Measurements from ENCODE around the gene RNASE2.
"Not testable (repeated sequence)": the region's sequence is repeated elsewhere in the genome, so short reads cannot be mapped to it uniquely, and the experiment has no call there.

Gene RNASE2

GRCh38 chr14:20970983-20971704 lies 15.9 kb downstream of the RNASE2 start:
- H3K4me3 ChIP-seq (ENCODE audit: low read length), result peak overlapping the region; percentile 62; the same call in 1 of the 2 replicates
- no peak for TF ChIP-seq ZNF274 (IDR thresholded peaks at IDR 0.05; ENCODE audit: low read depth, low read length)

- H3K4me3 ChIP-seq (ENCODE audit: low read length), result no peak overlapping the region; the same call in 1 of the 2 replicates
- no peak for TF ChIP-seq ZNF274 (IDR thresholded peaks at IDR 0.05; ENCODE audit: low read depth, low read length)
These were observed 16.4 kb downstream of the RNASE2 start for GRCh38 chr14:20971705-20972021.

GRCh38 chr14:20973501-20973900 lies 18.2 kb downstream of the RNASE2 start:
- no peak for TF ChIP-seq ZNF274 (IDR thresholded peaks at IDR 0.05; ENCODE audit: low read depth, low read length)

DNA sequence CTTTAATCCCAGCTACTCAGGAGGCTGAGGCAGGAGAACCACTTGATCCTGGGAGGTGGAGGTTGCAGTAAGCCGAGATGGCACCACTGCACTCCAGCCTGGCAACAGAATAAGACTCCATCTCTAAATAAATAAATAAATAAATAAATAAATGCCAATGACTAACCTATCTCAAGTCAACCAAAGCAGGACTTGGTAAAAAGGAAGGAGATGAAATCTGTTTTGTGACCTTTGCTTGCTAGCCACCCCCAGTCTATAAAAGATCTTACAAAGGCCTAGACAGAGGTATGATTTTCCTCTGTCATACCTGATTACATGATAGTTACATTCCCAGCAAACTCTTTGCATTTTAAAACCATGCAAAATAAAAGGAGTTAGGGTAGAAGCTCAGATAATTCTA lies 21.0 kb downstream of the RNASE2 start:
- H3K4me3 ChIP-seq (ENCODE audit: low read length), result no peak overlapping the region
- no peak for TF ChIP-seq ZNF274 (IDR thresholded peaks at IDR 0.05; ENCODE audit: low read depth, low read length)

More at GRCh38 chr14:20973501-20973900, 18.2 kb downstream of the RNASE2 start:
- no peak overlapping the region for H3K4me3 ChIP-seq (ENCODE audit: low read length)

DNA sequence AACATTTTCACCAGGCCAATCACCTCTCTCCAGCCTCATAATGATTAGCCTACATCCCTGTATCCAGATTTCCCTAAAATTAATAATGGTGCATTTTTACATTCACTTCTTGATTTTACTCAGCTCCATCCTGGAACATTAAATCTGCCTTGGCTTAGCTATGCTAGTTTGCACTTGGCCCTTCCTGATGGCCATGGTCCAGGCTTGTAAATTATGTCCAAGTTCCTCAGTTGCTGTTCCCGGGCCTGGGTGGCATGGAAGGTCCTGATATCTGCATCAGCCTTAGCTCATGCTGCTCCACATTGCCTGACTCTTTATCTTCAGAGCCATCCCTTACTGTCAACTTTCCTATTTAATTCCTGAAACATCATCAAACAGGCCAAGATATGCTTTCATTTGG lies 23.4 kb downstream of the RNASE2 start:
- TF ChIP-seq ZNF274 (IDR thresholded peaks at IDR 0.05; ENCODE audit: low read depth, low read length), result no peak
- no peak overlapping the region for H3K4me3 ChIP-seq (ENCODE audit: low read length)

GRCh38 chr14:20980906-20981305 lies 25.6 kb downstream of the RNASE2 start:
- no peak overlapping the region for H3K4me3 ChIP-seq (ENCODE audit: low read length)
- TF ChIP-seq ZNF274 (IDR thresholded peaks at IDR 0.05; ENCODE audit: low read depth, low read length), result no peak

DNA sequence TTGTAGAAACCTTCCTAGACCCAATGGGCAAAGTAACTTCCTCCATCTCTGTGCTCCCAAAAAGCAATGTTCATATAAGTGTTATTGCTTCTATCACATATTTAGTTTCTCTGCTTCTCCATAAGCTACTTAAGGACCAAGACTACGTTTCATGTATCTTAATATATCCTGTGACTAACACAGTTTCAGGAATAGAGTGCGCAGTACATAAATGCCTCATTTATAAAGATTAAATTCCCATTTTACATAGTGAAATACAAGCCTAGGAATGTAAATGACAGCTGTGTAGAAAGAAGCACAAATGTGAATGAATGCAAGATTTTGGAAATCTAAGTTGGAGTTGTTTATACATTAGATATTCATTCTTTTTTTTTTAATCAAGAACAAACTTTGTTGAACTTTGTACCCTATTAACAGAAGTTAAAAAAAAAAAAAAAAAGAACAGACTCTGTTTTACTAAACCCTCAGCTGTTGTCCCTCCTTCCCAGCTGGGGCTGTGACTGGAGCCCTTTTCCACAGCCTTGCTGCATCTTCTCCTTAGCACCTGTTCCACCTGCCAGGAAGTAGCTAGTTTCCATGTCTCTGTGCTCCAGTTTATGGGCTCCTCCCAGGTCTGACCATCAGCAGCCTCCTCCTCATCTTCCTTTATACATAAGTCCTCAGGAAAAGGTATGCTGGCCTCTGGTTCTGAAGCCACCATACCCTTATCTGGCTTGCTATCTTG lies 27.5 kb downstream of the RNASE2 start:
- no peak for TF ChIP-seq ZNF274 (IDR thresholded peaks at IDR 0.05; ENCODE audit: low read depth, low read length)
- H3K4me3 ChIP-seq (ENCODE audit: low read length), result no peak overlapping the region

DNA sequence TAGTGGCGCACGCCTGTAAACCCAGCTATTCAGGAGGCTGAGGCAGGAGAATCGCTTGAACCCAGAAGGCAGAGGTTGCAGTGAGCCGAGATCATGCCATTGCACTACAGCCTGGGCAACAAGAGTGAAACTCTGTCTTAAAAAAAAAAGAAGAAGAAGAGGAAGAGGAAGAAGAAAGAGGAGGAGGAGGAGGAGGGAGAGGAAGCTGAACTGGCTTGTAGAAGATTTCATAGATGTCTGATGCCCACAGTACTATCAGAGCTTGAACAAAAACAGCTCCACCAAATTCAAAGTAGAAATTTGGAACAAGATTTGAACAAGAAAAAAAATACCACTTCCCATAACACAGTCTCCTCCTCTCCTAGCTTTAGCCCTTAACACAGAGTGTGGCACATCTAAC lies 30.4 kb downstream of the RNASE2 start:
- H3K4me3 ChIP-seq (ENCODE audit: low read length), result not testable (repeated sequence)

DNA sequence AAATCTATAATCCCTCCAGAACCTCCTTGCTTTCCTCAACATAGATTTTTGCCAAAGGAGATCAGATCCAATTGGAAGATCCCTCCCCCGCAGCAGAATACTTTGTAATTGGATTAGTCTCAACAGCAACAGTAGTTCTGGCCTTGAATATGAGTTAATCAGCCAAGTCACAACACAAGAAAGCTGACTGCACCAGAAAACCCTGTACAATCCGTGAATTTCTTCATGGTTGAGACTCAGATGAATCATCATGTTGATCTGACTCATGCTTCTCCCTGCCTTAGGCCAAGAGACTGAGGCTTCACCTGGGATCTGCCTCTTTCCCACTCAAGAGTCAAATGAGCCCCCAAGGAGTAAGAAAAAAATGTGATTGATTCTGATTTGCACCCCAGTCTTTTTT lies 31.5 kb downstream of the RNASE2 start:
- TF ChIP-seq ZNF274 (IDR thresholded peaks at IDR 0.05; ENCODE audit: low read depth, low read length), result no peak
- H3K4me3 ChIP-seq (ENCODE audit: low read length), result no peak overlapping the region

- peak overlapping the region; percentile 9; the same call in 1 of the 2 replicates for H3K4me3 ChIP-seq (ENCODE audit: low read length)
- no peak for TF ChIP-seq ZNF274 (IDR thresholded peaks at IDR 0.05; ENCODE audit: low read depth, low read length)
These were observed 33.6 kb downstream of the RNASE2 start for GRCh38 chr14:20988717-20989470.

DNA sequence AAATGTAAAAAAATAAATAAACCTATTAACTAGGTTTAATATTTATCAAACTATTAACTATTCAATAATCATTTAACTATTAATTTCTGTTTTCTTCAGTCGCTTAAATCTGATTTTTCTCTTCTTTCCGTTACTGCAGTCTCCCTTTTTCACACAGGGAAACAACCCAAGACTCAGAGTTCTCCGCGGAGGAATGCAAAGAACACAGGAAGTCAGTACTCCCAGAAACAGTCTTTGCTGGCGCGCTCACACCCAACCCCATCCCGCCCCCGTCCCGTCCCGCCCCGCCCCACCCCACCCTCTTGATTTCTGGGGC lies 34.1 kb downstream of the RNASE2 start:
- no peak for TF ChIP-seq ZNF274 (IDR thresholded peaks at IDR 0.05; ENCODE audit: low read depth, low read length)
- peak overlapping the region; percentile 9; the same call in 1 of the 2 replicates for H3K4me3 ChIP-seq (ENCODE audit: low read length)

GRCh38 chr14:20989787-20990600 lies 34.7 kb downstream of the RNASE2 start, which contains the start of gene METTL17:
TSS of gene METTL17 (plus strand) at chr14:20989980. CDS start at chr14:20990003, 23 bp downstream.
- TF ChIP-seq ZNF274 (IDR thresholded peaks at IDR 0.05; ENCODE audit: low read depth, low read length), result no peak

DNA sequence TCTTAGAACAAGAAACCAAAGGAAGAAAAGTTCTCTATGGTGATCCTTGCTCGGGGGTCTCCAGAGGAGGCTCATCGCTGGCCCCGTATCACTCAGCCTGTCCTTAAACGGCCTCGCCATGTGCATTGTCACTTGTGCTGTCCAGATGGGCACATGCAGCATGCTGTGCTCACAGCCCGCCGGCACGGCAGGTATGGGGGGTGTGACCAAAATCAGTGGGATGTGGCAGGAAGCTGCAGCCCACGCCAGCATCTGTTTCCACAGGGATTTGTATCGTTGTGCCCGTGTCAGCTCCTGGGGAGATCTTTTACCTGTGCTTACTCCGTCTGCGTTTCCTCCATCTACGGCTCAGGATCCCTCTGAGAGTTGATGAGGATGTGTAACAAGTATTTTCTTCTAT lies 41.2 kb downstream of the RNASE2 start:
- H3K4me3 ChIP-seq (ENCODE audit: low read length), result no peak overlapping the region
- TF ChIP-seq ZNF274 (IDR thresholded peaks at IDR 0.05; ENCODE audit: low read depth, low read length), result no peak

More at GRCh38 chr14:20989787-20990600, 34.7 kb downstream of the RNASE2 start, which contains the start of gene METTL17:
- peak within 1 kb of the TSS; percentile 78 for H3K4me3 ChIP-seq (ENCODE audit: low read length)

DNA sequence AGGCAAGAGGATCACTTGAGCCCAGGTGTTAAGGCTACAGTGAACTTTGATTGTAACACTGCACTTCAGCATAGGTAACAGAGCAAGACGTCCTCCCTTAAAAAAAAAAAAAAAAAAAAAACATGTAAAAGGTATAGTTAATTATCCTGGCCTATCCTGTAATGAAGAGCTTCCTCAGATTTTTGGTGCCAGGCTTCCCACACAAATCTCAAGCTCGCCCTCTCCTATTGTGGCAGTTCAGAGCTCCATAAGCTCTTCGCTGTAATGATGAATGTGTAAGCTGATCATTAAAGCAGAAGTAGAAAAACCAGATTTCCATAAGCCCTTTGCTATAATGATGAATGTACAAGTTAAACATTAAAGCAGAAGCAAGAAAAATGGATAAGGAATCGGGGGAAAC lies 41.8 kb downstream of the RNASE2 start:
- no peak overlapping the region for H3K4me3 ChIP-seq (ENCODE audit: low read length)
- no peak for TF ChIP-seq ZNF274 (IDR thresholded peaks at IDR 0.05; ENCODE audit: low read depth, low read length)
